Measurements from ENCODE around the gene ALDH1A2.
"Not testable (repeated sequence)": the region's sequence is repeated elsewhere in the genome, so short reads cannot be mapped to it uniquely, and the experiment has no call there.

The ALDH1A2 gene

DNA sequence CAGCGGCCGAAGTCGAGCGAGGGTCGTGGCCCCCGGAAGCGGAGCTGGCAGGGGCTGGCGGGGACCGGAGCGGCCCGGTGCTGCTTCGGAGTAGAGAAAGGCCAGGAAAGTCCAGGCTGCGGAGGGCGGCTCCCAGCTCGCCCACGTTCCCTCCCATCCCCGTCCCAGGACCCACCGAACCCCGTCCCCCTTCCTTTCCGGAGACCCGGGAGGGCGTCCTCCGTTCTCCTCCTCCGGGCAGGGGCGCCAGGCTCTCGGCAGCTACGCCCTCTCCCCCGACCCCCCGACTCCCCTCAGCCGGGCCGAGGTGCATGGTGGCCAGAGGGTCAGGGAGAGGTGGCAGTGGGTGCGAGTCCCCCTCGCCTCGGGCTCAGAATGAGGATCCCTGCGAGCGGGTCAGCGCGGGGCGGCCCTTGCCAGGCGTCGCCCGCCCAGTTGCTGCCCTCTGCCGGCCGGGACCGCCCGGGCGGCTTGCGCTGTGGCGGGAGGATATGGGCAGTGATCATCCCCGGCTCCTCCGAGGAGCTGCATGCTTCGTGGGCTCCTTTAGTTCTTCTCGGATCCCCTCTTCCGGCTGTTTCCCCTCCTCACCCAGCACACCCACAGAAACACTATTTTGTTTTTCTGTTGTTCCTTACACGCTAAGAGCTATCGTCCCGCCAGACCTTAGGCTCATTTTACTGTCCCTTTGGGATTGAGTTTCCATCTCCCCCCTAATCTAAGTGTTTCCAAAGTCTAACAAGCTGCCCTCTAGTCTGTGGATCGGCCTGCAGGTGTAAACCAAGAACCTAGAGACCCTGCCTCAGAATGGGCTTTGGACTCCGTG lies 744 bp upstream of the ALDH1A2 start:
- DNase-seq, result no peak

DNA sequence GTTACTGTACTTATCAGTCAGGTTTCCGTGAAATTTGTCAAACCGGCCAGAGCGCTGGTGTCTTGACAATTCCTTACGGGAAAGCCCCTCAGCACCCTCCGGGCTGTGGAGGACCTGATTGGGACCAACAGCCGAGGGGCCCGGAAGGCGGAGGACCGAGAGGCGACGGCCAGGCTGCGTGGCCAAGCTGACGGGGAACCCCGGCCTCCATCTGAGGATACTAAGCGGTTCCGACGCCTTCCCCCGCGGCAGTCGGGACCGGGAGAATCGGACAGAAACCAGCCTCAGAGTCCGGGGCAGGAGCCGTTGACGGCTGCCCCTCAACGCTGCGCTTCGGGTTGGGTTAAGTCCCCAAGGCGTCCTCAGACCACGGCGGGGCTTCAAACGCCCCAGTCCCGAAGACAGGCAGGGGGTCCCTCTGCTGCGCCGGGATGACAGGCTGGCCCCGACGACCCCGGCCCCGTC lies 499 bp downstream of the ALDH1A2 start:
- no peak for DNase-seq

DNA sequence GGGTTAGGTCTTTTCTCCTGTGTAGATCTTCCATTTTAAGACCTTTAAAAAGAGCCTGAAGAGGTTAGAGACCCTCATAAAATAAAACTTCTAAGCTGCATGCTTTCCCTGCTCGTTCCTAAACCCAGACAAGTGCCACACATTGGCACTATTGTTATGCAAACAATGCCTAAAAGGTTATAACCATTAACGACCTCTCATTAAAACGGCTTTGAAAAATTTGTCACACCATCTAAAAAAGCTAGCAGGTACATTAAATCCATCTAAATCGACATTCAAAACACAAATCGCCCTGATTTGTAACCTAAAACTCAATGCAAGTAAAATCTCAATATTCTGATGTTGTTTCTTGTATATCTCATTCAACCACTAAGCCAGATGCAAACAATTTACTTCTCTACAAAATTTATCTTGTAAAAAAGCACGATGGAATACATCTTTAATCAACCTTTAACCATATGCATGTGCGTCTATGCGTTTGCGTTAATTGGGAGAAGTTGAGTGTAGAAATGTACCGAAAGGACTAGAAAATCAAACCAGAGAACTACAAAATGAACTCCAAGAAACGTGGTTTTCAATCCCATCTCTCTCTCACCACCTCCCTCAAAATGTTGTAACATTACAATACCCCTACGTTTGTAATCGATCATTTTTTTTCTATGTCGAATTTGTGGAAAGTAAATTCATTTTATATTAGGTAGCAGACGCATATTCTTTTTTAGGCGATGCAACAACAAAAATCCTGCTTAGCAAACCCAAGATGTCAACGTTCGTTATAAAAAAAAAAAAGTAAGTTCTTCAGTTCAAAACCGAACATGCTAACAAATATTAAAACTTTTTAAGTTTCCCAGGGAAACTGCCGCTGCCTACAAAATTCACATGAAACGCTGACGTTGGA lies 1.2 kb downstream of the ALDH1A2 start:
- no peak for DNase-seq

DNA sequence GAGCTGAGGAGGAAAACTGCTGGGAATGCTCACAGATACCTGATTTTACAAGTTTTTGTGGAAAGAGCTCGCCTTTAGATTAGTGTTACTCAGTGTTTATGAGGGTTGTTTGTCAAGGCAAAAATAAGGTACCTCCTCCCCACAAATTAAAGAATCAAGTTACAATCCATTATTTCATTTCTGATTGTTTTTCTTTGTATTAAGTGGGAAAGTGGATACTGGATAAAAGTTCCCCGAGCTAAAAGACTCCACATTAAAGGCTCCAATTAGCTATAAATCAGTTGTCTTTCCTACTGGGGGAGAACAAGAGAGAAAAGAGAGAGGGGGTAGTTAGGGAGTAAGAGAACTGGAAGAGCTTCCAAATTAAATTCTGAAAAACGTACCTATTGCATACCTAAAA lies 1.9 kb downstream of the ALDH1A2 start:
- DNase-seq, result no peak

DNA sequence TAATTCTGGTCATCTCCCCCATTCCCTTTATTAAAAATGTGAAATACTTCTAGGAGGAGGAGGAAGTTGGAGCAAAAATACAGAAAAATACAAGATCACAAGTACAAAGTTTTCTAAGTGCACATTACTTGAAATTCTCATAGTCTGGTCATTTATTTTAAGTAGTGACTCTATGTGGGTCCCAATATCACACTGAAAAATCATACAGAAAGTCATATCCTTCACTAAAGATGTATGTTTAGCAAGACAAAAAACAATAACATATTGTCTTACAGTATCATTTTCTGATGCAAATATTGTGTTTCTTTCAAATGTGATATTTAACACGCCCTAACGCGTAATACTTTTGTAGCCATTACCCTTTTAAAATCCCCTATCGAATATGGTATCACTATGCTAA lies 2.5 kb downstream of the ALDH1A2 start:
- no peak for DNase-seq

DNA sequence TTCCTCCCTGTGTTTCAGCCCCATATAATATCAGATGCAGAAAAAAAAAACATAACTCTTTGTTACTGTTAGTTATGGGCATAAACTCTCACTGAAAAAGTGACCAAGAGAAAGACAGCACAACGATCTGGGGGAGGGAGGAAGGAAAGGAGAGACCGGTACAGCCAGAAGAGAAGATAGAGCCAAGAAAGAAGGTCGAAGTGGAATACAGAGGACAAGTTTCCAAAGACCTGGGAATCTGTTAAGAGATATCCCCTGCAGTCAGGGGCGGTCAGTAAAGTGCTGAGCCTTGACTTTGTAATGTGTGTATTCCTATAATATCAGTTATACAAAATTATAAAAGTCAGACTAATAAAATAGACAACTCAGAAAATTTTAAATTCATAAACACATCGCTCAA lies 3.3 kb downstream of the ALDH1A2 start:
- no peak for DNase-seq

DNA sequence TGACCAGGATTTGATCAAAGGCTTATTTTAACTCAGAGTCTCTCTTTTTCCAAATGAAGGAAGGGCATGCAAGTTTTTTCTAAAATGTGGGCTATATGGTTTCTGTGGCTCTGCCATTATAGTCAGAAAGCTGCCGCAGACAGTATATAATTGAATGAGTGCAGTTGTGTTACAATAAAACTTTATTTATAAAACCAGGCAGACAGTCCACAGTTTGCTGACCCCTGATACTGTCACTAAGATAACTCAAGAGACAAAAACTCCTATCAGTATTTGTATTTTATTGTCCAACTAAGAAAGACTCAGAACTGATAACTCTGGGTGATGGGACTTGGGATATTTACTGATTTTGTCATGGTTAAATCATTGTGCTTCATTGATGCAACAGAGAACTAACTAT lies 4.9 kb downstream of the ALDH1A2 start:
- no peak for DNase-seq

DNA sequence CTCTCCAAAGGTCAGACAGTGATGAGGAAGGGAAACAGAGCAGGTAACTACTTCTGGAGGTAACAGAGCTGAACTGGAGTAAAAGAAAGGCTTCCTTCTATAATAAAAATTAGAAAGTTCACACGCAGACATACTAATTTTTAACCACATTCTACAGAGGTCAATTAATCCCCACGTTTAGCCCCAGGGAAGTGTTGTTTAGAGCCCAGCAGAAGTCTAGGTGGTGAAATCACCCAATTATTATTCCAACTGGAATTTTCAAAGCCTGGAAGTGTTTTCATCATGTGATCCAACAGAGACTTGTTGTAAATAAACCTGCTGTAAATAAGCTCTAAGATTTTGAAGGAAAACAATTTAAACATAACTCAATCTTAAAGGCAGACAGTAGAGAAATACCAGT lies 6.8 kb downstream of the ALDH1A2 start:
- no peak for DNase-seq

DNA sequence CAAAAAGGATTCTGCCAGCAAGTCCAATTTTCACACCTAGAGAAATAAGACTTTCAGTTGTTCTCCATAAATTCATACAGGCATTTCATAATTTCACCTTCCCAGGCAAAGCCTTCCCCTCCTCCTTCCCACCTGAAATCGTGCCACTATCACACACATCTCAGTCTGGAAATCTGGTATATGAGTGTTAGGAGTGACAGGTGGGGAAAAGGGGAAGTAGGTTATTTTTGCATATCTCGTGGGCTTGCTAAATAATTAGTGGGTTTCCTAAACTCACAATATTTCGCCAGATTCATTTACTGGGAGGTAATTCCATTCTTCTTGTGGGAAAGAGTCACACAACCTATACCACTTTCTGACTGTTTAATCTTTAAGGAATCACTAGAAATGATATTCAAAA lies 7.4 kb downstream of the ALDH1A2 start:
- no peak for DNase-seq

DNA sequence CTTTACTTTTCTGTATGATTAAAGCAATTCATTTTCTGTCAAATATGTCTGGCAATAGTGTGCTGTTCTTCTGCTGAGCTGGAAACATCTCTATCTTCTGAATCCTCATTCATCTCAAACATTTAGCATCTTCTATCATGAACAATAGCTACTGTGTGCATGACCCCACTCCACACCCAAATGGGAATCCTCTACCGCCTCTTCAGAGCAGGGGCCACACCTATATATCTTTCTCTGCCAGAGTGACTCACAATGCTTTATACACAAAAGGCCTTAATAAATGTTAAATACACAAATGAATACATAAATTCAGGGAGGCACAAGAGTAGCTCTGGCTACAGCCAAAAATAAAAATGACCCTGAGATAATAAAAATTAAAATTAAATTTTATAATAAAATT lies 8.0 kb downstream of the ALDH1A2 start:
- no peak for DNase-seq

DNA sequence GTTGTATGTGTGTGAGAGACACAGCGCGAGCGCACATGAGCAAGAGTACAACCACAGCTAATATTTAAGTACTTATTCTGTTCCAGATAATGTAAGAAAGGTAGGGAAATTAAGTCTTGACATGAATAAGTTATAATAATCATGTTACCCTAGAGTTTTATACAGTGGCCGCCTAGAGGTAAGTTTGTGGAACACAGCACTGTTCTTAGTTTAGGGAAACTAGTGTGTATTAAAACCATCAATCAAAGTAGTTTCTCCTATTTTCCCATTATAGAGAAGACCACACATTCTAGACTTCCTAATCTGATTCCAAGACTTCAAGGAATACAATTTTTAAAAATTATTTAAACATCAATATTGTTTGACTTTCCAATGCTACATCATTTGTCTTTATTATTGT lies 9.5 kb downstream of the ALDH1A2 start:
- no peak for DNase-seq

DNA sequence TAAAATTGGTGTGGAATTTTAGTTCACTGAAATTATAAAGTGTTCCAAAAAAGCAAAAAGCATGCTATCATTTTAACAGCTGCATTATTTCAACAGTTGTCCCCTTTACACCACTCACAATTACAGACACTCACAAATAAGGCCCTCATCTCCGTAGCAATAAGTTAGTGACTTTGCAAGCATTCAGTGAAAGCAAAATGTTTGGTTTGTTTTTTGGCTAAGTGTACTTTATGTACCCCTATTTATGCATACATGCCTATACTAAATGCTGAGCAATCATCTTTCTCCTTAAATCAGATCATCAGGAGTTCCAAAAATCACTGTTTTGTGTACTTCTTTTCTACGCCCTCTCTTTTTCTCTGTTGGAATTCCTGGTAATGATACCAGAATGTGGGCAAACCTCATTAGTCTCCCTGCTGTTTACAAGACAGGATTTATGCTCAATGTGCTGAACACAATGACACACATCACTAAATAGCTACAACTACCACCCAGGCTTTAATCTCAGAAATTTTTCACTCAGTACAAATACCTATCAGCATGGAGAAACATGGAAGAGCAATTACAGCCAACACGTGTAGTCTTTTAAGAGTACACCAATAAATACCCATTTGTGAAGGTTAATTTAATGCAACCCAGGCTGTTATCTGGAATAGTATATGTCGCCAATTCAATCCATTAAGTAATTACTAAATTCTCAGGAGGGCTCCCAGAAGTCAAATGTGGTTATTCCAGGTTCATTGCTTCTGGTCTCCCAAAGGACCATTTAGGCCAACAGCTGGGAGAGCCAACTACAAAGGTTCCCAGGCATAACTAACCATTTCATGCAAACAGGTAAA lies 12.0 kb downstream of the ALDH1A2 start:
- DNase-seq, result no peak

DNA sequence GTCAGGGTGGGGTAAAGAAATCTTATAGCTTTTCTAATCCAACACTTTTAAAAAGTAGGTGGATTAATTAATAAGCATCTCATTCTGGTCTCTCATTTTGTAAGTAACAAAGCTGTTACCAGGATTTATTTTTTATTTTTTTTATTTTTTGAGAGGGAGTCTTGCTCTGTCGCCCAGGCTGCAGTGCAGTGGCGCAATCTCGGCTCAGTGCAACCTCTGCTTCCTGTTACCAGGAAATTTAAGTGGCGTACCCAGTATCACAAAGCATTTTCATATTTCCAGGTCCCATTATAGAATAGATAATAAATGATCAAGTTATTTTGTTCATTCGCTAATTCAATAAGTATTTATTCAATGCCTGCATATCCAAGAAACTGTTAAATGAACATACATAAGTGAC lies 13.2 kb downstream of the ALDH1A2 start:
- DNase-seq, result no peak

DNA sequence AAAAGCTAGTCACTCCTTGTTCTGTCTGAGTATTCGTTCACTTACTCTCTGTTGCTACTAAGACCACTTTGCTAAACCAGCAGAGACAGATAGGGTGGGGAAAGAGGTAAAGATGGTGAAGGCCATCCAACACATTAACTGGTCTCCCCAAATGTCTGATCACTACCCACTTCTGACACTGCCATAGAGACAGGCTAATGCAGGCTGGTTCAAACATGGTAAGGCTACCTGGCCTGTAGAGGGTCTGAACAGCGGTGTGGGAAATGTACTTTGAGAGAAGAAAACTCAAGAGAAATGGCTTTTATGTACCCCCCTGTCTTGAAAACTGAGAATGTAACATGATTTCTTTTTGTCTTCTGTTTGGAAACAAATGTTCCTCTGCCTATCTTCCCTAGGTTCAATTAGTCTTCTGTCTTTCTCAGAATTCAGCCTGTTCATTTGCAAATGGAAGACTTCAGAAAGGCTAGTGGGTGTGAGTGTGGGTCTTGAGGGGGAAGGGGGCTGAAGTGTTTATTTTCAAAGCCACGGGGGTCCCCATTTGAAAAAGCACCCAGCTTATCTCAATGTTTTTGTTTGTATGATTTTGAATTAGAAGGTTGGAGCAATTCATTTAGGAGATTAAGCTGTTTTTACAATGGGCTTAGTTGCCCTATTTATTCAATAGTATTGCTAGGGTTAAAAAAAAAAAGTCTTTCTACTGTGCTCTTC lies 15.8 kb downstream of the ALDH1A2 start:
- DNase-seq, result no peak

DNA sequence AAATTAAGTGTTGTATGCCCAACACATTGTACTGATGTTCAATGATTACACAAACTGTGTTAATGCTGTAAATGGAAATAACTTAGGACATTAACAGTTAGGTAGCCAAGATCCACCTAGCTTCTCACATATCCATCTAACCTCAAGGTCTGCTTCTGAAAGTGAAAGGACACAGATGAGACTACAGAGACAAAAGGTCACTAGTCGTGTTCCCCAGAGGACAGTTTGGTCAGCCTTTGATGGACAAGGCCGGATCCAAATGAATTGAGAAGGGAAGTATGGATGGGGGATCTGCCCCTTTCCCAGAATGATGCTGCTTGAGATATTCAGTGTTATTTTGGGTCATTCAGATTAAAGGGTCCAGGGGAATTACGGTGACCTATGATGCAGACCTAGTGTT lies 17.2 kb downstream of the ALDH1A2 start:
- DNase-seq, result no peak

DNA sequence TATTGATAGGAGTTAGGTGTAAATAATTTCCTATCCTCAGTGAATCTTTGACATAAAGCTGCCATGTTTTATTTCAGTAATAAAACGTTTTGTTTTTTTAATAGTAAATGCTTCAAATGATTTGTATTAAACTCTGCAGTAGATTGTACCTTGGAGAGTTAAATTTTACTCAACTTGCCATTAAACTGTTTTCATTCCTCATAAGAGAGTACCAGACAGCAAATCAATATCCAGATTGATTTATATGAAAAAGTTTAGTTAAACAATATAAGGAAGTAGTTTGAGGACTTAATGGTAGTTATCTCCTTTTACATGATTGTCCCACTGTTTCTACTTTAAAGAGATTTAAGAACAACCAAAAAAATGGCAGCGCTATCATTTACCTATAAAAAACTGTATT lies 18.4 kb downstream of the ALDH1A2 start:
- DNase-seq, result no peak

DNA sequence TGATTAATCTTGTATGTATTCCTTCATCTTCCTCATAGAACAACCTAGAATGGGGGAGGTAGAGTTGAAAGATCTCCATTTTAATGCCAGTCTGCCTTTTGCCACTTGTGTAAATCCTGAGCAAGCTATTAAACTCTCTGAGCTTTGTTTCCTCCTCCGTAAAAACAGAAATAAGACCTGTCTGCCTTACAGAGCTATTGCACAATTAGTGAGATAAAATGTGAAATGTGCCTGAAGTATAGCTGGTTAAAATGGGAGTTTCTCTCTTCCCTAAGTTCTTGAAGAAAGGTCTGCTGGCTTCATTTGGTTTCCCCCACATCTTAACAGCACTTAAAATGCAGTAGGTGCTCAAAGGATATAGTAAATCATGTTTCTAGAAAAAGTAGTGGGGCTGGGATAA lies 19.0 kb downstream of the ALDH1A2 start:
- DNase-seq, result no peak

DNA sequence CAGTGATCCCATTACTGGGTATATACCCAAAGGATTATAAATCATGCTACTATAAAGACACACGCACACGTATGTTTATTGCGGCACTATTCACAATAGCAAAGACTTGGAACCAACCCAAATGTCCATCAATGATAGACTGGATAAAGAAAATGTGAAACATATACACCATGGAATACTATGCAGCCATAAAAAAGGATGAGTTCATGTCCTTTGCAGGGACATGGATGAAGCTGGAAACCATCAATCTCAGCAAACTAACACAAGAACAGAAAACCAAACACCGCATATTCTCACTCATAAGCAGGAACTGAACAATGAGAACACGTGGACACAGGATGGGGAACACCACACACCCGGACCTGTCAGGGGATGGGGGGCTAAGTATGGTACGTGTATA lies 20.1 kb downstream of the ALDH1A2 start:
- not testable (repeated sequence) for DNase-seq

DNA sequence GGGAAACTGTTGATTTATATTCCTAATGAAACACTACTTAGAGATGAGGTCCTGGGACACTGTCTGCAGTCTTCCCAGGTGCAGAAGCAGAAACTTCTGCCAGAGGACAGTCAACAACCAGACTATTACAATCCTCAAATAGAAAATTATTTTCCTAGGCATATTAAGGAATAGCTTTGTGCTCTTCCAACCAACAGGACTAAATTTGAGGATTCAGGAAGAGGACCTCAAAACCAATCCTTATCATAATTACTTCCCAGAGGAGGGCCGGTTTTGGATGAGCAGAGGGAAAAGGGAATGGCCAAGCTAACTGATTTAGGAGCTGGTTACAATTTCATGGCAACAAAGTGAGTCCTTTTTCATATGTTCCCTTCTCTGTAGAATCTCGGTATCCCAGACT lies 21.0 kb downstream of the ALDH1A2 start:
- no peak for DNase-seq

DNA sequence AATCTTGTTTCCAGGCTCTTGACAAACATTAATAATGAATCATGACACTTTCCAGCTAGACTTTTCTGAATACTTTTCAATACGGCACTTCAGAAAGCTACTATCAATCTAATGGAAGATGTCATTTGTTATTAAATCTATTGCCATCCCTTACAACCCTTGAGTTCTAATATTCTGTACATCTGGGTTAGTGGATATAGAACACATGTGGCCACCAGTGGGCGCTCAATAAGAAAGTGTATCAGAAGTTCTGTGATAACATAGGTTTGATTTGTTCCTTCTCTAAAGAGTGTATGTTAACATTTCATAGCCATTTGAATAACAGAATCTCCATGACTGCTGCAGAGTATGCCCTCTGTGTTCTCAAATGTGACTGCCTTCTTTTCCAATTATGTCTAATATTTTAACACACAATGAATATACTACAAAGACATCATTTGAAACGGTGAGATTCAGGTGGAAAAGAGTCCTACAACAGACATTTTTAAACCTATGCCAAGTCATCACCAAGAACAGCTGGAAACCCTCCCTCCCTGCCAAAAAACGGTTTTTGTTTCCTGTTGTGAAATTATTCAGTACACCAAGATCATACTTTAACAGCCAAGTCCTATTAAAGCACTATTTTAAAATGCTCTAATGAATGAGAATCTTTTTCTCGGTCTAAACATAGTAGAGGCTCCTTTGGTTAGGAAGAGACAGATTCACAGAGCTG lies 22.2 kb downstream of the ALDH1A2 start:
- peak; percentile 10 for DNase-seq

DNA sequence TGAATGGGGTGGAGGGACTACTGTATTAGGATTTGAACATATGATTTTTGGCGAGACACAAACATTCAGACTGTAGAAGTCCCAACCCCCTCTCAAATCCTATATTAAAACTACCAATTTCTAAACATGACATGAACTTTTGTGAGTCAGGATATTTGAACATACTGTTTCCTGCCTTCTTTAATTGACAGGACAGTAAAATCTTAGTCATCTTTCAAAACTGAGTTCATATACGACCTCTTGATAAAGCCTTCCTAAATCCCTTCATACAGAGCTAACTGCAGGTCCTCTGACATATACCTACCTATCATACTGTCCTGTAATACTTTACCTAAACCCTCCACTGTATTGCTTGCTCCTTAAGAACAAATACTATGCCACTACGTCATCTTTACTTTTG lies 23.5 kb downstream of the ALDH1A2 start:
- DNase-seq, result no peak

DNA sequence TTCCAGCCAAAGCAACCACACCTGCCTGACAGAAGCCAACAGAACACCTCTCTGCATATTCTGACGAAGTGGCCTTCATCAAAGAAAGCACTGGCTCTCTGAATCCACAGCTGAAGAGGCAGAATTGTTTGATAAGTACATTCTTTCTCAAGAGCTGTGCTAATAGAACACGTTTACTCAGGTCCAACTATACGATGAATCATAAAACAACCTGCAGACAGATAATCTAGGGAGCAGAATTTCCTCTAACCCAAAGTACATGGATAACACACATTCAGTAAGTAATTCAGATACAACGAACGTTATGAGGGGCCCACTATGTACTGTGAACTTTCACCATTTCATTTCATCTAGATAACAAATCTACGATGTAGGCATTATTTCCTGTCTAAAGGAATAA lies 25.4 kb downstream of the ALDH1A2 start:
- no peak for DNase-seq

Measured in KG1 (cell line).